UCSD-AML1 (cell line): ENCODE data around the gene ZFP36.

Source experiments
- DNase-seq: peaks from one replicate; lab custom pipeline; 2025; ENCODE audit not compliant: unreplicated experiment; lab: John Stamatoyannopoulos, UW

Gene ZFP36

GRCh38 chr19:39384839-39385568 lies 21.6 kb upstream of the ZFP36 start:
- DNase-seq: no peak

- no peak for DNase-seq
Measured at GRCh38 chr19:39385629-39386411, 20.8 kb upstream of the ZFP36 start.

- DNase-seq: no peak
Measured at GRCh38 chr19:39386557-39386956, 20.1 kb upstream of the ZFP36 start.

- DNase-seq: no peak
Measured at GRCh38 chr19:39388657-39389056, 18.0 kb upstream of the ZFP36 start.

- no peak for DNase-seq
Measured at GRCh38 chr19:39389631-39390414, 16.8 kb upstream of the ZFP36 start.

GRCh38 chr19:39390451-39390750 lies 16.2 kb upstream of the ZFP36 start:
- no peak for DNase-seq

GRCh38 chr19:39390751-39391437 lies 15.8 kb upstream of the ZFP36 start, which contains the start of the genes MED29 and PAF1:
Gene MED29, plus strand, starts transcription at chr19:39391378. Its CDS starts 45 bp downstream, at chr19:39391423.
Gene PAF1, minus strand, starts transcription at chr19:39391106. Its CDS starts 242 bp downstream, at chr19:39390864.
- peak; percentile 98 for DNase-seq

- DNase-seq: peak; percentile 91
Measured at GRCh38 chr19:39397360-39398296, 9.0 kb upstream of the ZFP36 start.

GRCh38 chr19:39398297-39398864 lies 8.3 kb upstream of the ZFP36 start:
- peak; percentile 80 for DNase-seq

- DNase-seq: no peak
Measured at GRCh38 chr19:39399668-39400050, 7.0 kb upstream of the ZFP36 start.

GRCh38 chr19:39400061-39400460 lies 6.6 kb upstream of the ZFP36 start:
- DNase-seq: no peak

- DNase-seq: no peak
Measured at GRCh38 chr19:39401070-39401548, 5.5 kb upstream of the ZFP36 start.

- DNase-seq: peak; percentile 54
Measured at GRCh38 chr19:39401549-39402345, 4.9 kb upstream of the ZFP36 start.

- DNase-seq: peak; percentile 93
Measured at GRCh38 chr19:39402346-39403300, 4.0 kb upstream of the ZFP36 start.

GRCh38 chr19:39403331-39404312 lies 3.0 kb upstream of the ZFP36 start:
- peak; percentile 92 for DNase-seq

GRCh38 chr19:39405261-39405957 lies 1.2 kb upstream of the ZFP36 start:
- no peak for DNase-seq
